Activated CD4-positive, CD25-positive, alpha-beta regulatory T cell treated with anti-CD3 and anti-CD28 coated beads, Interleukin-2, amount 50 U/mL, for 72 hours (primary cell): ENCODE data around the gene NAA38.
A peak's percentile ranks its signal among the peaks of the same experiment; 100 is the strongest.

Source experiments
- DNase-seq: peaks from one replicate; pipeline ENCODE4 v3.0.0; 2021

The NAA38 gene

GRCh38 chr17:7839190-7839875 is 18.0 kb downstream of the NAA38 start:
- DNase-seq = no peak

- no peak for DNase-seq
These were observed 19.0 kb downstream of the NAA38 start for GRCh38 chr17:7838090-7839075.

DNA sequence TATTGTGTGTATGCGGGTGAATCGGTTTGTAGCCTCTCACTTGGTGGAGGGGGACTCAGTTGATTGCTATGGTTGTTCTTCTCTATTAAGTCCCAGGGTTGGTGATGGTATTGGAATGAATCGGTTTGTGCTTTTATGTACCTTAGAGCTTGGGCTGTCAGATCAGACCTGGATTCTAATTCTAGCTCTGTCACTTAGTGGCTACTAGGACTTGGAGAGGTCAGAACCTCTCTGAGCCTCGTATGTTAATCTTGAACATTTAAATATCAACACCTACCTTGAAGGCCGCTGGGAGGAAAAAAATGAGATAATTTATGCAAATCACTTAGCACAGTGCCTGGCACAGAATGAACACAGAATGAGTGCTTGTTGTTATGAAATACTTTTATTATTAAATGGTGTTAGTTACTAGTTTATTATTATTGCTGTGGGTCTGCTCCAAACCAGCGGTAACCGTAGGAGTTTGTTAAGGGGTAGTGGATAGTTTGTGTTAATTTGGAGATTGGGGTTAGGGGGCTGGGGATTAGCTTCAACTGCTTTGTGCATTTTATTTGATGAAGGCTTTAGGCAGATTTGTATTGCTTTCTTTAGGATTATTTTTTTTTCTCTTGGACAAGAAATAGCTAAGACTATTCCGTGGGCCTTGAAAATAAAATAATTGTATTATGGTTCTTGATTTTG is 19.8 kb downstream of the NAA38 start:
- no peak for DNase-seq

DNA sequence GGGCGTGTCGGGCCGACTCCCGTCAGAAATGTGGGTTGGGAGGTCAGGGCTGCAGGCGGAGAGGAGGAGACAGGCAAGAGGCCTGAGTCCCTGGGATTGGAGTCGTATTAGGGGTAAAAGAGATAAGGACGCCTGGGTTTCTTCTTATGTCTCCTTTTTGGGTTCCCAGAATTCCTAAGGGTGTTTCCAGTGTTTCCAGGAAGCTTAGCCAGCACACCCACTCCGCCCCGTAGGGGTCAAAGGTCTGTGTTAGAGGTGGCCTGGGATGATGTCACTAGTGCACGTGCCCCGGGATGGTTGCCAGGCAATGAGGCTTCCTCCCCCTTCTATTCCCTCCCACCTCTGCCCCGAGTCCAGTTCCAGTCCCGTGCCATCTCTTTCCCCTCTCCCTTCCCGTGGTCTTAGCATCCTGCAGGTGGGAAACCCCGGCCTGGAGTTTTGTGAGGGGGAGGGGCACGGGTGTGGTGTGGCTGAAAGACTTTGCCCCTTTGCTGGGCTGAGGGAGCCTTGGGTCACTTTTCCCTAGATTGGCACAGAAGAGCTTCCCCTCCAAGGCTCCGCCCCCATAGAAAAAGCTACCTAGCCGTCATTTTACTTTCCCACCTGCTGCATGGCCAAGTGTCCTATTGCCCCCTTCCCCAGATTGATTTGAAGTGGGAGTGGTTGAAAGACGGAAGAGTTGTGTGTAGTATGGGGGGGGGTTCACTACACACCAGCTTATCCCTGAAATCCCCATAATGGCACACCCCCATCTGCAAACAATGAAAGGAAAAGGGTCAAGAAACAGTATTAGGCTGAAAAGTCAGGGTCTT is 20.6 kb downstream of the NAA38 start:
- no peak for DNase-seq

DNA sequence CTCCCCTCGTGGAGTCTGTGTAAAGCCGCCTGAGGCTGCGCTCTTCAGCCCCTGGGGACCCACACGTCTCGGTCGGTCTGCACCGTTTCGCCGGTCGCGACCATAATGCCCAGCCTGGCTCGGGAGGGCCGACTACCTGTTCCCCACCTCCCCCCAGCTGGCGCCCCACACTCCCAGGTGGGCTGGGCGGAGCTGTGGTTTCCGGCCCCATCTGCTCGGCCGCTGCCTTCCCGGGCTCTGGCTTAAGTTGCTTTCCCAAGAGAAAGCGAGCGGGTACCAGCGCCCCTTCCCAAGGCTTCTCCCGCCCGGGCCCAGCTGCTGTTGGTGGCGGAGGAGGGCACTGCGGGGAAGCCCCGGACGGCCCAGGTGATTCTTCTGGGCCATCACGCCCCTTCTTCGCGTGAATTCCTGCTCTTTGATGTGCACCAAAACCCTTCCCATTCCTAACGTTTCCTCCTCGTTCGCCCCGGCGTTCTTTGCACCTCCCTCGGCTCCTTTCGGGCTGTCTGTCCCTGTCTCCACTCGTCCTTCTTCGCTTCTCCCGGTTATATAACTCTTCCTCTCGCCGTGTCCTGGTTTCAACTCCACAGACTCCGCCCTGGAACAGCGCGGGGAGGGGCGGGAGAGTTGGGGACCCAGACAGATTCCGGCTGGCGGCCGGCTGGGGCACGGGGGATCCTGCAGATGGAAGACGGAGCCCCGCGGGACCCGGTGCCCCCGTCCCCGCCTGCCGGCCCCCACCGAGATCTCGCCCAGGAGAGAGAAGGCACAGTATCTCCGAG is 21.4 kb downstream of the NAA38 start:
- DNase-seq = no peak

DNA sequence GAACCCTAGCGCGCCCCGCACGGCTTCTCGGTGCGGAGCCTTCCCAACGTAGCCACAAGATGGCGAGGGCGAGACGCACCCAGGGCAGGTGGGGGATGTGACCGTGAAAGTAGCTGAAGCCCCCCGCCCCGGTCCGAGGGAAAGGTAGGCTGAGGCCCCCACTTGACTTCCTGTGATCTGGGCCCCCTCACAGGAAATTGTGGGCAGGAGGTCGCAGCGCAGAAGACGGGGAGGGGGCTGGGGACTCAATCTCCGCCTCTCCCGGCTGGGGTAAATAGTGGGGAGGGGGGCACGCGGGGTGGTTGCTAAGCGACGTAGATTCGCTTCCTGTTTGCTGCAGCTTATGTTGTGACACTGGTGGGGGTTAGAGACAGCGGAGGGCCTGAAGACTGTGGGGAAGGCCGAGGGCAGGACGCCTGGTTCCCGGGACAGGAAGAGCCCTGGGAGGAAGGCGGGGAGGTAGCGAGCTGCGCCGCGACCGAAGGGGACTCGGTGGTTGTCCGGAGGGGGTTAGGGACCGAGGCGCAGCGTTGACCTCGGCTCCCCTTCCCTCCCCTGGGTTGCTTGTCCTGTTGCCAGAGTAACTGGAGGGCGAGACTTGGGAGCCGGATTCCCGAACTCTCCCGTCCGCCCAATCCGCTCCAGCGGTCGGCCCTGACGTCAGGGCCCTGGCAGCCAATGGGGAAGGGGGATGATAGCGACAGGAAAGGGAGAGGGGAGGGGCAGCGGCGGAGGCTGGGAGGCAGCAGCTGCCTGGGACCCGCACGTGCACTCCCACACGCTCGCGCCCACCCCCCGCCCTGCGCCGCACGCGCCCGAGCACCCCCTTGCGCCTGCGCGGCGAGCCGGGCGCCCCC is 22.2 kb downstream of the NAA38 start:
- DNase-seq = peak; percentile 73

GRCh38 chr17:7834542-7834956 is 22.8 kb downstream of the NAA38 start:
- DNase-seq = peak; percentile 63

GRCh38 chr17:7833795-7834541 is 23.4 kb downstream of the NAA38 start, which contains the start of gene KDM6B:
KDM6B (plus strand) TSS chr17:7834217; CDS start chr17:7845555, 11,338 bp downstream.
- peak; percentile 88 for DNase-seq

DNA sequence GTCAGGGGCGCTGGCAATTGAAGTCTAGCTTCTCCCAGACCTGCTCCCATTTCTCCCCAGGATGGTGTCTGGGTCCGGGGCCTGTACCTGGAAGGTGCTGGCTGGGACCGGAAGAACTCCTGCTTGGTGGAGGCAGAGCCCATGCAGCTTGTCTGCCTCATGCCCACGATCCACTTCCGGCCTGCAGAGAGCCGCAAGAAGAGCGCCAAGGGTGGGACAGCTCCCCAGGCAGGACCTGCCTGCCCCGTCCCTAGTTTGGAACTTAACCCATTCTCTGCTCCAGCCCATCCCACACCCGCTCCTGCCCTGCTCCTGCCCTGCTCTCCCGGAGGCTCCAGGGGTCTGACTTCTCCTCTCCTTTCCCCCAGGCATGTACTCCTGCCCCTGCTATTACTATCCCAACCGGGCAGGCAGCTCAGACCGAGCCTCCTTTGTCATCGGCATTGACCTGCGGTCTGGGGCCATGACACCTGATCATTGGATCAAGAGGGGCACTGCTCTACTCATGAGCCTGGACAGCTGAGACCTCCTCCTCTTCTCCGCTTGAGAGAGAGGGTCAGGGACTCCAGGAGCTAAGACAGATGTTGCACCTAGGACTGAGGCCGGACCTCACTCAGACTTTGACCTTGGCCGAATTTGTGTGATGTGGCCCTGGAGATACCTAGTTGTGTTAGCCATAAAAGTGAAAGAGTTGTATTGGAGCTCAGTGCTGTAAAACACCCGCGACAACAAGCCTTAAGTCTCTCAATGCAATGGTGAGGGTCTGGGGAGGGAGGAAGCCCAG is 24.2 kb downstream of the NAA38 start:
- no peak for DNase-seq

DNA sequence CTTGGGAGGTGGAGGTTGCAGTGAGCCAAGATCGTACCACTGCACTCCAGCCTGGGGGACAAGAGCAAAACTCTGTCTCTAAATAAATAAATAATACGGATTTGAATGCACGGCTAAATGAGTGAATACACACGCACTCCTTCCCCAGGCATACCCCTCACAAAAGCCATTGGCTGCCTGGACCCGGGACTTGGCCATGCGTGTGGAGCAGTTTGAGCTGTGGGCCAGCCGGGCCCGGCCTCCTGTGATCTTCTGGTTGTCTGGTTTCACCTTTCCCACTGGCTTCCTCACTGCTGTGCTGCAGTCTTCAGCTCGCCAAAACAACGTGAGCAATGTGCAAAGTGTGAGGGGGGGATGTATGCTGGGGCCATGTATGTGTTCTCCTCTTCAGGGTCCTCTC is 24.9 kb downstream of the NAA38 start:
- no peak for DNase-seq

GRCh38 chr17:7831233-7831632 is 26.1 kb downstream of the NAA38 start:
- DNase-seq = no peak

DNA sequence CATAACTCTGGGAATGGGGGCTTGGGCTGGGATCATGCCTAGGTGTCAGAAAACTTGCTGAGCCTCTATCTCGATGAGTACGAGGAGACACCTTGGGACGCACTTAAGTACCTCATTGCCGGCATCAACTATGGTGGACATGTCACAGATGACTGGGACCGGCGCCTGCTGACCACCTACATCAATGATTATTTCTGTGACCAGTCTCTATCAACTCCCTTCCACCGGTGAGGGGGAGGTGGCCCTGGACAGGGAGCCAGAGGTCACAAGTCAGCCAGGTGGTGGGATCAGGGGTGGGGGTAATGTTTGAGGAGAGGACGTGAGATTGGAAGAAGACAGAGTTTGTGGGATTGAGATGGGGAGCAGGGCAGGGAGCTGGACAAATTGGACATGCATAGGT is 26.7 kb downstream of the NAA38 start:
- no peak for DNase-seq

GRCh38 chr17:7825206-7825990 is 32.0 kb downstream of the NAA38 start:
- DNase-seq = no peak

DNA sequence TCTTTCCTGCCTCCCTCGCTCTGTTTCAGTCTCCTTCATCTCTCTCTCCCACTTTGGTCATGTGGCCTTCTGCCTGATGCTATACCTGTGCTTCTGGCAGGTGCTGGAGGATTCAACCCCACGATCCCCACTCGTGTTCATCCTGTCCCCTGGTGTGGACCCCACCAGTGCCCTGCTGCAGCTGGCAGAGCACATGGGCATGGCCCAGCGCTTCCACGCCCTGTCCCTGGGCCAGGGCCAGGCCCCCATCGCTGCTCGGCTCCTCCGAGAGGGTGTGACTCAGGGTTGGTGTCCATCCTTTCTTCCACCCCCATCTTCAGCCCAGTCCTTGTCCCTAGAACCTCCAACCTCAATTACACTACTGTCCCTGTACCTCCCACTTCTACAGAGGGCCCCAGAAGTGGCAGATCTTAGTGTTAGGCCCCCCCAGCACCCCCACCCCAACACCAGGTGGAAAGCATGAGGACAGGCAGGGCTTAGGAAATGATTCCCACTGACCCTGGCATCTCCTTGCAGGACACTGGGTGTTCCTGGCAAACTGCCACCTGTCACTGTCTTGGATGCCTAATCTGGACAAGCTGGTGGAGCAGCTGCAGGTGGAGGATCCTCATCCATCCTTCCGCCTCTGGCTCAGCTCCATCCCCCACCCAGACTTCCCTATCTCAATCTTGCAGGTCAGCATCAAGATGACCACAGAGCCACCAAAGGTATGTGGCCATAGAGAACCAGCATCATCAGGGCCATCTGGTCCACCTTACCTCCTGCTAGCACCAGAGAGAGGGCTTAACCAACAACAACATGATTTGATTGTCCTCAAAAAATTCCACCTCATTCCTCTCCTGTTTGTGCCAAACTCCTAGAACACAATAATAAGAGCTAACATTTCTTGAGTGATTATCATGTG is 33.1 kb downstream of the NAA38 start:
- DNase-seq = no peak

GRCh38 chr17:7823581-7824001 is 33.8 kb downstream of the NAA38 start:
- DNase-seq = no peak

DNA sequence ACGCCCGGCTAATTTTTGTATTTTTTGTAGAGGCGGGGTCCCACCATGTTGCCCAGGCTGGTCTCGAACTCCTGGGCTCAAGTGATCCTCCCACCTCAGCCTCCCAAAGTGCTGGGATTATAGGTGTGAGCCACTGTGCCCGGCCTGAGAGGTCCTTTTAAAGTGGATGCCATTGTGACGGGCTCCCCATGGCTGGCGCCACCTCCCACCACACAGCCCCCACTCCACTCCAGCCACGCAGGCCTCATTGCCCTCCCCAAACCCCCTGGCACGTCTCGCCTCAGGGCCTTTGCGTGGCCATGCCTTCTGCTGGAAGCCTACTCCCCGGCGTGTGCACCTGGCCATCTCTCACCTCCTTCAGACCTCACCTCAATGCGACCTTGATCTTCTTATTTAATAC is 35.2 kb downstream of the NAA38 start:
- no peak for DNase-seq

GRCh38 chr17:7820231-7820630 is 37.1 kb downstream of the NAA38 start:
- no peak for DNase-seq
